Stimulated activated CD4-positive, alpha-beta T cell treated with anti-CD3 and anti-CD28 coated beads, Interleukin-4, amount 100 ng/mL, for 1 hour (primary cell): ENCODE measurements around the gene F2RL1.
"Not testable (repeated sequence)": the region's sequence is repeated elsewhere in the genome, so short reads cannot be mapped to it uniquely, and the experiment has no call there.

ENCODE experiments used
- DNase-seq: peaks from one replicate; pipeline ENCODE4 v3.0.0-alpha.2; 2020

Gene F2RL1, protein sequence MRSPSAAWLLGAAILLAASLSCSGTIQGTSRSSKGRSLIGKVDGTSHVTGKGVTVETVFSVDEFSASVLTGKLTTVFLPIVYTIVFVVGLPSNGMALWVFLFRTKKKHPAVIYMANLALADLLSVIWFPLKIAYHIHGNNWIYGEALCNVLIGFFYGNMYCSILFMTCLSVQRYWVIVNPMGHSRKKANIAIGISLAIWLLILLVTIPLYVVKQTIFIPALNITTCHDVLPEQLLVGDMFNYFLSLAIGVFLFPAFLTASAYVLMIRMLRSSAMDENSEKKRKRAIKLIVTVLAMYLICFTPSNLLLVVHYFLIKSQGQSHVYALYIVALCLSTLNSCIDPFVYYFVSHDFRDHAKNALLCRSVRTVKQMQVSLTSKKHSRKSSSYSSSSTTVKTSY

DNA sequence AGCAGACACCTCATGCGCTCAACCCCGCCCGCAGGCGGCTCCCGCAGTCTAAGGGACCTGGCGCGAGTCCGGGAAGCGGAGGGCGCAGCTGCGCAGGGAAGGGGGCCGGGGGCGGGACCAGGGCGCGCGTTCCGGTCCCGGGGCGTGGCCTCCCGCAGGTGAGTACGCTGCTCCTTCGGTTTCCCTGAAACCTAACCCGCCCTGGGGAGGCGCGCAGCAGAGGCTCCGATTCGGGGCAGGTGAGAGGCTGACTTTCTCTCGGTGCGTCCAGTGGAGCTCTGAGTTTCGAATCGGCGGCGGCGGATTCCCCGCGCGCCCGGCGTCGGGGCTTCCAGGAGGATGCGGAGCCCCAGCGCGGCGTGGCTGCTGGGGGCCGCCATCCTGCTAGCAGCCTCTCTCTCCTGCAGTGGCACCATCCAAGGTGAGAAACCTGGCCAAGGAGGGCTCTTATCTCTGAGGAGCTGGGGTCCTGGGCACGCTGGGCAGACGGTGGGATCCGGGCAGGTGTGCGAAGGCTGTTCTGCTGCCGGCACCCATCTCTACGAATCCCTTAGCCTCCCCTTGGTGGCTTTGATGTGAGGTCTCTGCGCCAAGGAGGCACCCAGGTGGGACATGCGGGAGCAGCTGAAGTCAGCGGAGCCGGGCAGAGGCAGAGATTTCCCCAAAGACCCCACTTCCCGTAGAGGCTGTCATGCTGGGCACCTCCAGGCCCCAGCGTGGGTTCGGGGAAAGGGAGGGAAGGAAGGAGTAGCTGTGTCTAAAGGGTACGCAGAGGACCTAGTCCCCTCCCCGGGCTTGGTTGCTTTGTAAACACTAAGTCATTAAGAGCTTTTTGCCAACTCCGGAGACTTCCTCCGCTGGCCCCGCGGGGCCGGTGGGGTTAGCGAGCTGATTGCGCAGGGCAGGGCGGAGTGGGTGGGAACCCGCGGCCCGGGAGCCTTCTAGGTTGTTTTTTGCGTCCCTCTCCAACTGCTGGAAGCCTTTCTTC lies at the start of gene F2RL1:
TSS of gene F2RL1 (plus strand) at position 187 of the 988 bp plus-strand sequence. CDS start at position 340, 153 bp downstream.
- peak; percentile 61 for DNase-seq

DNA sequence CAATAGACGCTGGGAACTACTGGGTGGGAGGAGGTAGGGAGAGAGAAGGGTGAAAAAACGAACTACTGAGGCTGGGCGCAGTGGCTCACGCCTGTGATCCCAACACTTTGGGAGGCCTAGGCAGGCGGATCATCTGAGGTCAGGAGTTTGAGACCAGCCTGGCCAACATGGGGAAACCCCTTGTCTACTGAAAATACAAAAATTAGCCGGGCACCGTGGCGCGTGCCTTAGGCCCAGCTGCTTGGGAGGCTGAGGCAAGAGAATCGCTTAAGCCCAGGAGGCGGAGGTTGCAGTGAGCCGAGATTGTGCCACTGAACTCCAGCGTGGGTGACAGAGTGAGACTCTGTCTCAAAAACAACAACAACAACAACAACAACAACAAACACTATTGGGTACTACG lies 47.8 kb upstream of the F2RL1 start:
- not testable (repeated sequence) for DNase-seq

DNA sequence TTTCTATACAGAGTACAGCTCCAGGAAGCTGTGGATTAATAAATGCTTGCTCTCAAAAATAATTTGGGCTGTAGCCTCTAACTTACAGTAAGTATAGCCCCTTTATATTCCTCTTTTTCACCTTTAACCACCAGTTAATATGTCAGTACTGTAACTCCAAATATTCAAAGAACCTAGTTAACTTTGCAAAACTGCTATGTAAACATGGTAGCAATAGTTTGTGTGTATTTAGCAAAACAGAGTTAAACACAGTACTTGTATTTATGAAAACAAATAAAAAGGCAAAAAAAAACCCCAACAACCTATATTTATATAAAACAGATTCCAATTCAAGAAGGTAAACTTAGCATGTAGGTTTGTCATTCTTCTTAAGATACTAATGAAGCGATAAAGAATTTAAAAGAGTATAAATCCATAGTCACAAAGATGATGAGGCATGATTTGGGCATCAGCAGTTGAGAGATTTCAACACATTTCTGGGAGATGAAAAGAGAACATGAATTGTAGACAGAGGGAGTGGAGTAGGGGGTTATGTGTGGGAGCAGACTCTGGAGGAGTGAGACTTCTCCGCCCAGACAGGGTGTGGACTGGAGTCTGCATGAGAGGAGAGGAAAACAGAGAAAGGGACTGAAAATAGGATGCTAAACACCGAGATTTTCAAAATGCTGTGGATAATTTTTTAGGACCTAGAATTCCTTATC lies 47.0 kb upstream of the F2RL1 start:
- no peak for DNase-seq

- DNase-seq: no peak
These were observed 42.9 kb upstream of the F2RL1 start for GRCh38 chr5:76775921-76776320.

- no peak for DNase-seq
These were observed 42.4 kb upstream of the F2RL1 start for GRCh38 chr5:76776391-76776790.

DNA sequence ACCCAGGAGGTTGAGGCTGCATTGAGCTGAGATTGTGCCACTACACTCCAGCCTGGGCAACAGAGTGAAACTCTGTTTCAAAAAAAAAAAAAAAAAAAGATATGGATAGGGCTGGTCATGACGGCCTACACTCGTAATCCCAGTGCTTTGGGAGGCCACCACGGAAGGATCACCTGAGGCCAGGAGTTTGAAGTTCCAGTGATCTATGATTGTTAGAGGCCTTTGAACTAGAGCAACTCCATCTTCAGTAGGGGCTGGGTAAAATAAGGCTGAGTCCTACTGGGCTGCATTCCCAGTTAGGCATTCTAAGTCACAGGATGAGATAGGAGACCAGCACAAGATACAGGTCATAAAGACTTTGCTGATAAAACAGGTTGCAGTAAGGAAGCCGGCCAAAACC lies 38.2 kb upstream of the F2RL1 start:
- DNase-seq: not testable (repeated sequence)

- no peak for DNase-seq
These were observed 37.1 kb upstream of the F2RL1 start for GRCh38 chr5:76781775-76782174.

DNA sequence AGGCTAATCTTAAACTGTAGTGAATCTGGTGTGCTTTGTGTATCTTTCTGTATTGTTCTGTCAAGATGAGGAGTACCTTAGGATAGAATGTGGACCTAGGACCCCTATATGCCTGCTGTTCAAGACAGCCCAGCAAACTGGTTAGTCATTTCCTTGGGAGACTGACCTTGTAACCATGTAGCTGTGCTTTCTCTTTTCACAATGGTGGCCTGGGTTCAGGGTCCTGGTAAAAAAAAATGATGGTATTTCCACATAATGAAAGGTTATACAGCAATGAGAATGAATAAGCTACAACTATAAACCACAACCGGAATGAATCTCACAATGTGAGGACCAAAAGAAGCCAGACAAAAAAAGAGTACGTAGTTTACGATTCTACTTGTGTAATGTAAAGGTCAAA lies 36.4 kb upstream of the F2RL1 start:
- no peak for DNase-seq

DNA sequence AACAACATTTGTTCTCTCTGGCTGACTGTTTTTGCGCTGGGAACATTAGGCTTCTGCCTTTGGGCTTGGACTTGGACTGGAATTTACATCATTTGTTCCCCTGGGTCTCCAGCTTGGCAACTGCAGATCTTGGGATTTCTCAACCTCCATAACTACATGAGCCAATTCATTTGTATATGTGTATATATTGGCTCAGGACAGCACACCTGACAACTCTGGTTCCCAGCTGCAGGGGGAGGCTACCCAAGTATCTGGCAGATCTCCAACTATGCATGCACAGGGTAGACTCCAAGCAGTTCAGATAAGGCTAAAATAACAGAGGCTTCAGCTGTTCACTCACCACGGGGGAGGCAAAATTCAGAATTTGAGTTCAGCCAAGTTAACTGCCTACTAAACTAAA lies 31.6 kb upstream of the F2RL1 start:
- no peak for DNase-seq

GRCh38 chr5:76788362-76788761 lies 30.5 kb upstream of the F2RL1 start:
- DNase-seq: no peak

DNA sequence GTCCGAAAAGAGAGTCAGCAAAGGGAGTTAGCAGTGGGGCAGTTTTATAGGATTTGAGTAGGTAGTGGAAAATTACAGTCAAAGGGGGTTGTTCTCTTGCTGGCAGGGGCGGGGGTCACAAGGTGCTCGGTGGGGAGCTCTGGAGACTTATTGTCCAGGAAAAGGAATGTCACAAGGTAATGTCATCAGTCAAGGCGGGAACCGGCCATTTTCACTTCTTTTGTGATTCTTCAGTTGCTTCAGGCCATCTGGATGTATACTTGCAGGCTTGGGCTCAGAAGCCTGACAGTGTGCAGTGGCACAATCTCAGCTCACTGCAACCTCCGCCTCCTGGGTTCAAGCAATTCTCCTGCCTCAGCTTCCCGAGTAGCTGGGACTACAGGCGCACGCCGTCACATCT lies 29.6 kb upstream of the F2RL1 start:
- not testable (repeated sequence) for DNase-seq

DNA sequence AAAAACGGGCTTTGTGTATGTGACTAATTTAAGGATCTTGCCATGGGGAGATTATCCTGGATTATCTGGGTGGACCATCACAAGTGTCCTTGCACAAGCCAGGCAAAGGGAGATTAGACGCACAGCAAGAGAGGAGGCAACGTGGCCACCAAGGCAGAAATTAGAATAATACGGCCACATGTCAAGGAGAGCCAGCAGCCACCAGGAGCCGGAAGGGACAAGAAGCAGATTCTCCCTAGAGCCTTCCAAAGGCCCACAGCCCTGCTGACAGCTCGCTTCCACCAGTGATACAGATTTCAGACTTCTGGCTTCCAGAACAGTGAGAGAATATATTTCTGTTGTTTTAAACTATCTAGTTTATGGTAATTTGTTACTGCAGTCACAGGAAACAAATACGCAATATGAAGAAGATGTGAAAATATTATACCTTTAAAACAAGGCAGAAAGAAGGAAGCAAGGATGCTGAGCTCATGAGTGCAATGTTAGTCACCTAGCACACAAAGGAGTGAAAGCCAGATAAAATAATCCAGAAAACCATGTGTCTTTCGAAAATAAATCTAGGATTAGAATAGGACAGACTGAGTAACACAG lies 28.7 kb upstream of the F2RL1 start:
- DNase-seq: no peak

GRCh38 chr5:76790632-76791290 lies 28.1 kb upstream of the F2RL1 start:
- DNase-seq: no peak

DNA sequence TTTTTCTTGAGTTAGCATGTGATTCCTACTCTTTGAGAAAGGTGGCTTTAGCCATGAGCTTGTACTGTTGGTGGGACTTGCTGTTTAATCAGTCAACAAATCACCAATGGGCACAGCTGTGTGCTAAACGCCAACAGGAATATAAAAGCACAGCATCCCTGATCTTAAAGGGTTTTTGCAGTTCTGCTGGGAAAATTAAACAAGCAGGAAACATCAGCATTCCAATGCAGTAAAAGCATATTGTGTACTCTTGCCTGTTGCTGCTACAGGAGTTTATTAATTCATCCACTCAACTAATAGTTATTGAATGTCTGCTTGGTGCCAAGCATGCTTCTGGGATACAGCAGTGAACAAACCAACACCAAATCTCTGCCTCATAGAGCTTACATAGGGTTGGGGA lies 27.4 kb upstream of the F2RL1 start:
- no peak for DNase-seq

DNA sequence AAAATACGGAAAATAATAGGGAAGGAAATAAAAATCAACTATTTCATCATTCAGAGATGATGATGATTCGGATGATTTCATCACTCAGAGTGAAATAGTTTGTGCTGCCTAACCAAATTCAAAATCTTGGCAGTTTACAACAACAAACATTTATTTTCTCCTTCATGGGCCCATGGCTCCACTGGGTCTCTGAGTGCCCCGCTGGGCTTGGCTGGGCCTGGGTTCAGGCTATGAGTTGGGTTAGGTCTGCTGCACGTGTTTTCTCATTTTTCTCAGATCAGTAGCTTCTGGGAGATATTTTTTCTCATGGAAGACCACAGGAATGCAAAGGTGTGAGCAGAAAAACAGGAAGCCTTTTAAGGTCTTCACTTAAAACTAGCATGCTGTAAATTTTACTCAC lies 24.0 kb upstream of the F2RL1 start:
- no peak for DNase-seq

DNA sequence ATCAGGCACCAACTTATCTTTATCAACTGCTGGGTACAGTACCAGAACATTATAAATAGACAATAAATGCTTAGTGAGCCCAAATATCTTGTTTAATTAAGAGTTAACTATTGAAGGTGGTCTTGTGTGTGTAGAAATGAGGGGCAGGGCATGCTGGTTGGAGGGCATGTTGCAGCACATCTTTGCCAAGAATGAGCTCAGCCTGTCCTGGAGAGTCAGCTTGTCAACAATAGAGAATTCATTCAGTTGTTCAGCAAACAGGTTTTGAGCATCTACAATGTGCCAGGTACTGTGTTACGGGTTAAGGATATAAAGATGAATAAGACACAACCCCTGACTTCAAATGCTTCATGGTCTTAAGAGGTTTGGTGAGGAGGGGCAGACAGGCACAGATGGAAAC lies 19.2 kb upstream of the F2RL1 start:
- no peak for DNase-seq

DNA sequence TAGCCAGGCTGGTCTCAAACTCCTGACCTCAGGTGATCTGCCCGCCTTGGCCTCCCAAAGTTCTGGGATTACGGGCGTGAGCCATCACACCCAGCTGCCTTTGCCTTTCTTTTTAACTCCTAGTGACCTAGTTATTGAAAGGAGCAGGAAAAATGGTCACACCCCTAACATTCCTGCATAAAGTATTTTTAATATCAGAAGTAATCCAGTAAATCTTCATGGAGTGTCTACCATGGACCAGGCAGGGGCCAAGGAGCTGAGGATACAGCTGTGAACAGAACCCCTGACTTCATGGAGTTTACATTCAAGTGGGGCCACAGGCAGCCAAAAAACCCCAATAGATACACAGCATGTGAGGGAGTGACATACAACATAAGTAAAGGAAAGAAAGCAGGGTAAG lies 18.3 kb upstream of the F2RL1 start:
- DNase-seq: no peak

GRCh38 chr5:76801159-76801802 lies 17.5 kb upstream of the F2RL1 start:
- no peak for DNase-seq

- no peak for DNase-seq
These were observed 17.0 kb upstream of the F2RL1 start for GRCh38 chr5:76801803-76802195.

- no peak for DNase-seq
These were observed 14.6 kb upstream of the F2RL1 start for GRCh38 chr5:76804266-76804665.

DNA sequence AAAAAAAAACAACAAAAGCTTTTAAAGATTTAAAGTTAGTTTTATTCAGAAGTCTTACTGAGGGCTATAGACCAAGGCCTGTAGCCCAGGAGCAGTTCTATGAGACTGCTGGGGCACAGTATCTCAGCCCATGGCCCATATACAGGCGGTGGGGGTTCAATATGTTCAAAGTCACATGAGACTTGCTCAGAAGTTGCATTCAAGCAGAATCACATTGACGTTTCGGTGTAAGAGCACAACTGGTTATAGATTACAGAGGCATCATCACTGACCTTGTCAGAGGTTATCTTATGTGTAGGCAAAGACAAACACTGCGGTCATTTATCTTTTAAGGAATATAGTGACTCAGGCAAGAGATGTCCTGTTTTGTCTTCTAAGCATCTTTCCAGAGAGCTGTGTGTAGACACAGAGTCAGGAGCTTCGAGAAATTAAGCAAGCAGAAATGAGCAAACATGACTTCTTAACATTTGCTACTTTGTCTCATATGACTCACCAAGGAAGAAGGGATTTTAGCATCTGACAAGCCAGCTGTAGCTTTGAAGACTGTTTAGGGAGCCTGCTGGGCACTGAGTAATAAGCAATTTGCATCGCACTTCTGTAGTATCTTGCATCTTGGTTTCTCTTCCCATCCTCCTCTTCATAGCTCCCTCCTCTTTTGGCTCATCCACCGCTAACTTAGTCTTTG lies 12.9 kb upstream of the F2RL1 start:
- DNase-seq: no peak
